Fibroblast of lung (primary cell): Measurements from ENCODE around the gene PDSS2.
"Not testable (repeated sequence)": the region's sequence is repeated elsewhere in the genome, so short reads cannot be mapped to it uniquely, and the experiment has no call there.

ENCODE experiments used
- CTCF ChIP-seq, 2 donors: IDR thresholded peaks in 1 of 2; conservative IDR thresholded peaks in 1 of 2; 1 replicate in 1 of 2; 2 replicates in 1 of 2; pipeline ENCODE4 v1.5.1; 2011 to 2012; ENCODE audit warnings: low read length in 2 of 2, control low read depth in 1 of 2, inconsistent platforms in 1 of 2, low read depth in 1 of 2, mild to moderate bottlenecking in 1 of 2
- EZH2 ChIP-seq: IDR thresholded peaks from 2 replicates; pipeline ENCODE4 v1.5.1; 2012; ENCODE audit warnings: low read length, control low read depth, mild to moderate bottlenecking; ENCODE audit errors: missing control alignments

- not testable (repeated sequence) for TF ChIP-seq CTCF (conservative IDR thresholded peaks at IDR 0.05 in 1 of 2, IDR thresholded peaks at IDR 0.05 in 1 of 2; ENCODE audit: low read depth in 1 of 2, low read length in 2 of 2); EZH2
These were observed 173.7 kb downstream of the PDSS2 start for GRCh38 chr6:107285683-107286082.
